H9 (cell line): Measurements from ENCODE around the gene AP3S2. TPM values are rescaled to one million over a fixed set of nuclear protein-coding genes. Genes with fewer than 3 reads are reported as not detected.

Experiments used
- DNase-seq: peaks from one replicate; pipeline ENCODE4 v3.0.0-alpha.2; 2017
- H2AFZ ChIP-seq: one replicate; pipeline ENCODE4 v1.6.1; 2013; ENCODE audit warnings: mild to moderate bottlenecking, low read length, control low read depth, moderate library complexity
- H2AK5ac ChIP-seq: 2 replicates; pipeline ENCODE4 v1.6.1; 2013; ENCODE audit warnings: low read length, control low read depth, mixed read lengths; ENCODE audit not compliant: insufficient read length
- H2BK120ac ChIP-seq: one replicate; pipeline ENCODE4 v1.6.1; 2013; ENCODE audit warnings: low read depth, mild to moderate bottlenecking, low read length, control low read depth, inconsistent platforms; ENCODE audit not compliant: poor library complexity, severe bottlenecking
- H2BK12ac ChIP-seq: 2 replicates; pipeline ENCODE4 v1.6.1; 2013; ENCODE audit warnings: low read length, control low read depth, mixed read lengths, low read depth; ENCODE audit not compliant: insufficient read length
- H2BK15ac ChIP-seq: 2 replicates; pipeline ENCODE4 v1.6.1; 2013; ENCODE audit warnings: low read depth, low read length, control low read depth
- H2BK20ac ChIP-seq: one replicate; pipeline ENCODE4 v1.6.1; 2013; ENCODE audit warnings: low read depth, mild to moderate bottlenecking, low read length, control low read depth, inconsistent platforms; ENCODE audit not compliant: poor library complexity, severe bottlenecking
- H2BK5ac ChIP-seq: 2 replicates; pipeline ENCODE4 v1.6.1; 2013; ENCODE audit warnings: low read length, control low read depth, mixed read lengths; ENCODE audit not compliant: insufficient read length
- H3K14ac ChIP-seq: 2 replicates; pipeline ENCODE4 v1.6.1; 2013; ENCODE audit warnings: low read length, control low read depth; ENCODE audit not compliant: insufficient read depth
- H3K18ac ChIP-seq: 2 replicates; pipeline ENCODE4 v1.6.1; 2013; ENCODE audit warnings: low read depth, mild to moderate bottlenecking, mixed read lengths, low read length, control low read depth; ENCODE audit not compliant: insufficient read length
- H3K23ac ChIP-seq: 2 replicates; pipeline ENCODE4 v1.6.1; 2013; ENCODE audit warnings: low read length, control low read depth, mixed read lengths, low read depth; ENCODE audit not compliant: insufficient read length
- H3K23me2 ChIP-seq: 2 replicates; pipeline ENCODE4 v1.6.1; 2013; ENCODE audit warnings: low read depth, mild to moderate bottlenecking, mixed read lengths, low read length, control low read depth; ENCODE audit not compliant: insufficient read length, poor library complexity, severe bottlenecking
- H3K27ac ChIP-seq: 2 replicates; pipeline ENCODE4 v1.5.1; 2013; ENCODE audit warnings: low read length, control low read depth, mixed read lengths, low read depth; ENCODE audit not compliant: insufficient read length
- H3K27me3 ChIP-seq: 2 replicates; pipeline ENCODE4 v1.6.1; 2013; ENCODE audit warnings: low read length, control low read depth, inconsistent platforms; ENCODE audit not compliant: insufficient read depth
- H3K4ac ChIP-seq: 2 replicates; pipeline ENCODE4 v1.6.1; 2013; ENCODE audit warnings: low read depth, mild to moderate bottlenecking, control low read depth, inconsistent platforms, low read length, moderate library complexity
- H3K4me1 ChIP-seq: 2 replicates; pipeline ENCODE4 v1.6.1; 2013; ENCODE audit warnings: low read length, control low read depth, inconsistent platforms; ENCODE audit not compliant: insufficient read depth
- H3K4me2 ChIP-seq: 2 replicates; pipeline ENCODE4 v1.6.1; 2013; ENCODE audit warnings: low read length, control low read depth, mixed read lengths; ENCODE audit not compliant: insufficient read length, insufficient read depth
- H3K56ac ChIP-seq: 2 replicates; pipeline ENCODE4 v1.6.1; 2013; ENCODE audit warnings: low read depth, mild to moderate bottlenecking, mixed read lengths, low read length, control low read depth; ENCODE audit not compliant: insufficient read length
- H3K79me1 ChIP-seq: 2 replicates; pipeline ENCODE4 v1.6.1; 2013; ENCODE audit warnings: low read depth, mild to moderate bottlenecking, moderate library complexity, low read length, control low read depth, inconsistent platforms; ENCODE audit not compliant: insufficient read depth, poor library complexity, severe bottlenecking
- H3K79me2 ChIP-seq: 2 replicates; pipeline ENCODE4 v1.6.1; 2013; ENCODE audit warnings: low read length, control low read depth, inconsistent platforms; ENCODE audit not compliant: insufficient read depth
- H3K9ac ChIP-seq: 2 replicates; pipeline ENCODE4 v1.6.1; 2013; ENCODE audit warnings: low read length, control low read depth, mixed read lengths; ENCODE audit not compliant: insufficient read length; ENCODE audit errors: extremely low read depth
- H3K9me3 ChIP-seq: one replicate; pipeline ENCODE4 v1.6.1; 2013; ENCODE audit warnings: low read depth, low read length, inconsistent platforms; ENCODE audit not compliant: control insufficient read depth
- H3T11ph ChIP-seq: one replicate; pipeline ENCODE4 v1.6.1; 2013; ENCODE audit warnings: mild to moderate bottlenecking, low read length, control low read depth, inconsistent platforms
- H4K20me1 ChIP-seq: one replicate; pipeline ENCODE4 v1.6.1; 2013; ENCODE audit not compliant: control insufficient read depth, insufficient read length, insufficient read depth
- H4K5ac ChIP-seq: 2 replicates; pipeline ENCODE4 v1.6.1; 2013; ENCODE audit warnings: low read depth, mild to moderate bottlenecking, mixed read lengths, low read length, control low read depth; ENCODE audit not compliant: insufficient read length
- H4K8ac ChIP-seq: replicated peaks from 2 replicates; pipeline ENCODE4 v1.6.1; 2013; ENCODE audit warnings: low read length, control low read depth, mixed read lengths, low read depth; ENCODE audit not compliant: insufficient read length
- H4K91ac ChIP-seq: 2 replicates; pipeline ENCODE4 v1.6.1; 2013; ENCODE audit warnings: low read depth, mild to moderate bottlenecking, moderate library complexity, mixed read lengths, low read length, control low read depth; ENCODE audit not compliant: insufficient read length
- H3K27ac Mint-ChIP-seq, 3 experiments: 2 replicates in 2 of 3; 3 replicates in 1 of 3; pipeline ENCODE4 v1.8.0; 2020 to 2021; ENCODE audit warnings: mixed read lengths in 3 of 3, mild to moderate bottlenecking in 1 of 3, moderate library complexity in 1 of 3
- H3K27me3 Mint-ChIP-seq: 2 replicates; pipeline ENCODE4 v1.8.0; 2021; ENCODE audit warnings: low read depth, mild to moderate bottlenecking, moderate library complexity, mixed read lengths
- H3K36me3 Mint-ChIP-seq, 3 experiments: 2 replicates in 2 of 3; 3 replicates in 1 of 3; pipeline ENCODE4 v1.8.0; 2020 to 2021; ENCODE audit warnings: low read depth in 3 of 3, mixed read lengths in 3 of 3; ENCODE audit not compliant: insufficient read depth in 1 of 3
- H3K4me1 Mint-ChIP-seq, 2 experiments: 2 replicates each; pipeline ENCODE4 v1.8.0; 2020; ENCODE audit warnings: mixed read lengths in 2 of 2
- H3K4me3 Mint-ChIP-seq, 2 experiments: 2 replicates in 1 of 2; 3 replicates in 1 of 2; pipeline ENCODE4 v1.8.0; 2020 to 2021; ENCODE audit warnings: mild to moderate bottlenecking in 2 of 2, mixed read lengths in 2 of 2, moderate library complexity in 1 of 2
- H3K9me3 Mint-ChIP-seq, 2 experiments: 2 replicates in 1 of 2; 3 replicates in 1 of 2; pipeline ENCODE4 v1.8.0; 2020; ENCODE audit warnings: mild to moderate bottlenecking in 2 of 2, mixed read lengths in 2 of 2, moderate library complexity in 1 of 2
- CTCF ChIP-seq: fragments of 200-600 bp; sonication (generic); conservative IDR thresholded peaks from 3 replicates; pipeline ENCODE4 v1.8.0; 2021; ENCODE audit warnings: antibody characterized with exemption, mild to moderate bottlenecking
- whole genome bisulfite sequencing: extraction: QIAGEN DNeasy Blood & Tissue Kit; methylation state at CpG from one replicate; pipeline ENCODE4 v1.1.7; 2013; ENCODE audit warnings: missing lambda C conversion rate, low lambda C conversion rate, mixed read lengths; ENCODE audit not compliant: insufficient read length; ENCODE audit errors: extremely low coverage; 5-methylcytosine and 5-hydroxymethylcytosine counted together
- total RNA-seq: library from RNA; stranded (reverse); gene quantifications from 2 replicates; pipeline ENCODE4 v1.2.1, GENCODE V29; 2021

Gene AP3S2
- total RNA-seq, 1 experiment from 2014 or later = 33.9 TPM

DNA sequence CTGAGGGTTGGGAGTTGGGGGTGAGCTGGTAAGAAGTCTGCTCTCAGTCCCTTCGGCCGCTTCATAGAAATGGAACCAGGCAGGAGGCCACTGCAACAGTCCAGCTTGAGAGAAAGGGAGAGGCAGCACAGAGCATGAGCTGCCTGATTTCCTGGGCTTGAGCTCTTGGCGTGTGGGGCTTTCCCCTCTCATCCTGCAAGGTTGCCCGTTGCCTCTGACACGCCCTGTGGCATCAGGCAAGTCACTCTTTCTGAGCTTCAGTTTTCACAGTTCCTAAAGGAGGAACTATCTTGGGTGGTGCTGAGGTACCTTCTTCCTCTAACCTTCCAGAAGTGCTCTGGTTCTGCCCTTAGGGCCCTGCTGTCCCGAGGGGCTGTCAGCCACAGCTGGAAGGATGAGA, 112.7 kb downstream of the AP3S2 start:
- Histone ChIP-seq H3K4me1 (peaks cover 6% of the 10 kb centered on the region), H3K9ac (no peak overlapping the region), H3K79me2 (no peaks in the 10 kb centered on the region), H3K56ac (no peak overlapping the region), H2BK120ac (no peak overlapping the region), H2BK5ac (no peak overlapping the region), H2AK5ac (no peak overlapping the region), H3K14ac (no peak overlapping the region; the same call in 1 of the 2 replicates), H3K23me2 (peaks cover 4% of the 10 kb centered on the region), H3K27me3 (peaks cover under 1% of the 10 kb centered on the region; the same call in 1 of the 2 replicates), H3T11ph (no peak overlapping the region), H3K23ac (no peak overlapping the region), H4K91ac (peak overlapping the region; percentile 31), H2BK12ac (no peak overlapping the region), H3K9me3 (no peaks in the 10 kb centered on the region), H4K5ac (no peak overlapping the region), H4K20me1 (no peaks in the 10 kb centered on the region), H3K18ac (no peak overlapping the region), H4K8ac (no peak overlapping the region), H3K4me2 (no peak overlapping the region), H3K79me1 (no peaks in the 10 kb centered on the region), H2BK15ac (no peak overlapping the region), H3K4ac (no peak overlapping the region), H2BK20ac (no peak overlapping the region), H3K27ac (no peak overlapping the region), H2AFZ (no peak overlapping the region)
- Mint-ChIP-seq H3K9me3 (no peaks in the 10 kb centered on the region), H3K36me3 (no peaks in the 10 kb centered on the region), H3K4me1 (peaks cover 21 to 27% of the 10 kb centered on the region in 2 experiments), H3K27ac (no peak overlapping the region), H3K4me3 (no peak overlapping the region), H3K27me3 (peaks cover 59% of the 10 kb centered on the region)
- TF ChIP-seq CTCF = no peak
- no peak for DNase-seq
- WGBS = no CpG with 5 or more reads among the region's 6 CpGs
